DOHH2 (cell line): Measurements from ENCODE around the gene C4BPB.
"Not testable (repeated sequence)": the region's sequence is repeated elsewhere in the genome, so short reads cannot be mapped to it uniquely, and the experiment has no call there.

Experiments used
- H3F3A ChIP-seq: fragments of 200-600 bp; sonication (generic), shearing (Covaris generic); 2 replicates; pipeline ENCODE4 v1.6.0; 2016; ENCODE audit warnings: antibody characterized with exemption, mild to moderate bottlenecking; ENCODE audit not compliant: control insufficient read depth, insufficient read depth
- H3K27ac ChIP-seq: fragments of 200-600 bp; sonication (generic); 2 replicates; pipeline ENCODE4 v1.5.1; 2014; ENCODE audit warnings: low read depth, mild to moderate bottlenecking, low read length, moderate library complexity
- H3K27me3 ChIP-seq: fragments of 200-600 bp; sonication (generic); 2 replicates; pipeline ENCODE4 v1.6.1; 2014; ENCODE audit warnings: mild to moderate bottlenecking, low read length, mixed read lengths; ENCODE audit not compliant: control insufficient read depth
- H3K36me3 ChIP-seq: fragments of 200-600 bp; sonication (generic); 2 replicates; pipeline ENCODE4 v1.6.1; 2014; ENCODE audit warnings: mild to moderate bottlenecking, low read length, moderate library complexity, mixed read lengths; ENCODE audit not compliant: control insufficient read depth
- H3K4me1 ChIP-seq: fragments of 200-600 bp; sonication (generic); 2 replicates; pipeline ENCODE4 v1.6.1; 2014; ENCODE audit warnings: mild to moderate bottlenecking, low read length, mixed read lengths; ENCODE audit not compliant: control insufficient read depth
- H3K4me2 ChIP-seq: fragments of 200-600 bp; sonication (generic); 2 replicates; pipeline ENCODE4 v1.6.0; 2014; ENCODE audit warnings: mild to moderate bottlenecking, low read length, moderate library complexity
- H3K4me3 ChIP-seq: fragments of 200-600 bp; sonication (generic); 2 replicates; pipeline ENCODE4 v1.5.1; 2014; ENCODE audit warnings: mild to moderate bottlenecking, low read length, mixed read lengths
- H3K79me2 ChIP-seq: fragments of 200-600 bp; sonication (generic); 2 replicates; pipeline ENCODE4 v1.6.1; 2014; ENCODE audit warnings: mild to moderate bottlenecking, low read length, mixed read lengths; ENCODE audit not compliant: control insufficient read depth
- H3K9me2 ChIP-seq: fragments of 200-600 bp; sonication (generic); replicated peaks from 2 replicates; pipeline ENCODE4 v1.6.1; 2014; ENCODE audit warnings: mild to moderate bottlenecking, low read length, mixed read lengths; ENCODE audit not compliant: control insufficient read depth
- H3K9me3 ChIP-seq: fragments of 200-600 bp; sonication (generic); 2 replicates; pipeline ENCODE4 v1.6.1; 2014; ENCODE audit warnings: antibody characterized with exemption, low read length, mixed read lengths; ENCODE audit not compliant: control insufficient read depth, insufficient read depth
- H4K20me1 ChIP-seq: fragments of 200-600 bp; sonication (generic); 2 replicates; pipeline ENCODE4 v1.6.0; 2014; ENCODE audit warnings: low read depth, mild to moderate bottlenecking, antibody characterized with exemption, low read length, moderate library complexity; ENCODE audit not compliant: control insufficient read depth, insufficient read depth
- EZH2phosphoT487 ChIP-seq: fragments of 200-600 bp; sonication (generic); IDR thresholded peaks from 2 replicates; pipeline ENCODE4 v1.6.1; 2017; ENCODE audit warnings: borderline replicate concordance, mild to moderate bottlenecking, antibody characterized with exemption, low read length, moderate library complexity, mixed read lengths
- TF ChIP-seq, protein P1 (sequence below): fragments of 200-600 bp; sonication (generic); IDR thresholded peaks from one replicate; pipeline ENCODE4 v1.5.1; 2014; ENCODE audit warnings: antibody characterized with exemption, mild to moderate bottlenecking, low read depth, low read length; ENCODE audit not compliant: poor library complexity, severe bottlenecking

C4BPB gene, protein sequence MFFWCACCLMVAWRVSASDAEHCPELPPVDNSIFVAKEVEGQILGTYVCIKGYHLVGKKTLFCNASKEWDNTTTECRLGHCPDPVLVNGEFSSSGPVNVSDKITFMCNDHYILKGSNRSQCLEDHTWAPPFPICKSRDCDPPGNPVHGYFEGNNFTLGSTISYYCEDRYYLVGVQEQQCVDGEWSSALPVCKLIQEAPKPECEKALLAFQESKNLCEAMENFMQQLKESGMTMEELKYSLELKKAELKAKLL

DNA sequence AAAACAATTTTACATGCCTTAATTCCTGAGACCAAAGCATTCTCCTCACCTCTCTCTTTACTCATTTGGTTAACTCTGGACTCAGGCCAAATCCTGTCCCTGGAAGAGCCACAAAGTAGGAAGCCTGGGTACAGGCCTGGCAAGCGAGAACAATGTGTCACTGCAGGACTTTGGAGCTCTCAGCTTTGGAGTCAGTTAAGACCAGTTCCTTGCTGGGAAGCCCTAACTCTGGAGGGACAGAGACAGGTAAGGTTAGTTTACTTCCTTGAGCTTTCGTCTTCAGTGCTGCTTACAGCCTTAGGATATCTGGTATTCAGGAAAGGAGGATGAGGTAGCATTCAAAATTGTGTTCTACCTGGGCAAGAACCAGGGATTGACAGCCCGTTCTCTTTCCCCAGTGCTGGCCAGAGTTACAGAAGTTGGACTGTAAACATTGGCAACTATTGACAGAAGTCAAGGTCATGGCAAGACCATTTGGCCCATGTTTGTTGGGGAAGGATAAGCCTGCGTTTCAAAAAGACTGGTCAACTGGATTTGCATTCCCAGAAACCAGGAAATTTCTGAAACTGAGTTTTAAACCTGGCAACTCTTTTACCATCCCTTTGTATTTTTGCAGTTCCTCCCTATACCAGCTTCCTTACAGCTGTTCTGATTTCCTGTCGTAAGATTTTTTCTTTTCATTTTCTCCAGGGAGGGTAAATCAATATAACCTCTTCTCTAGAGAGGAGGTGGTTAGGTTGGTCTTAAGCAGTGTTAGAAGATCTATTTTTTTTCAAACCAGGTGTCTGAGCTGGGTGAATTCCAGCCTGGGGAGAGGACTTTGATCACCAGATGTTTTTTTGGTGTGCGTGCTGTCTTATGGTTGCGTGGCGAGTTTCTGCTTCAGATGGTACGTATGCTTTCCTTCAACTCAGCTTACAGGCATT lies at the start of gene C4BPB:
Gene C4BPB (plus strand): TSS at position 160 of the 926 bp plus-strand sequence. CDS start 672 bp downstream, at position 832.
- H4K20me1 ChIP-seq, result no peaks in the 10 kb centered on the region
- peaks cover 16% of the 10 kb centered on the region for H3K27me3 ChIP-seq
- H3K36me3 ChIP-seq, result no peaks in the 10 kb centered on the region
- TF ChIP-seq EZH2phosphoT487, result no peak
- TF ChIP-seq, protein P1, sequence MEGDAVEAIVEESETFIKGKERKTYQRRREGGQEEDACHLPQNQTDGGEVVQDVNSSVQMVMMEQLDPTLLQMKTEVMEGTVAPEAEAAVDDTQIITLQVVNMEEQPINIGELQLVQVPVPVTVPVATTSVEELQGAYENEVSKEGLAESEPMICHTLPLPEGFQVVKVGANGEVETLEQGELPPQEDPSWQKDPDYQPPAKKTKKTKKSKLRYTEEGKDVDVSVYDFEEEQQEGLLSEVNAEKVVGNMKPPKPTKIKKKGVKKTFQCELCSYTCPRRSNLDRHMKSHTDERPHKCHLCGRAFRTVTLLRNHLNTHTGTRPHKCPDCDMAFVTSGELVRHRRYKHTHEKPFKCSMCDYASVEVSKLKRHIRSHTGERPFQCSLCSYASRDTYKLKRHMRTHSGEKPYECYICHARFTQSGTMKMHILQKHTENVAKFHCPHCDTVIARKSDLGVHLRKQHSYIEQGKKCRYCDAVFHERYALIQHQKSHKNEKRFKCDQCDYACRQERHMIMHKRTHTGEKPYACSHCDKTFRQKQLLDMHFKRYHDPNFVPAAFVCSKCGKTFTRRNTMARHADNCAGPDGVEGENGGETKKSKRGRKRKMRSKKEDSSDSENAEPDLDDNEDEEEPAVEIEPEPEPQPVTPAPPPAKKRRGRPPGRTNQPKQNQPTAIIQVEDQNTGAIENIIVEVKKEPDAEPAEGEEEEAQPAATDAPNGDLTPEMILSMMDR, result no peak
- no peaks in the 10 kb centered on the region for H3K9me2 ChIP-seq
- H3K4me3 ChIP-seq, result no peak within 1 kb of the TSS
- H3K4me2 ChIP-seq, result no peak within 1 kb of the TSS
- no peaks in the 10 kb centered on the region for H3K4me1 ChIP-seq
- H3K27ac ChIP-seq, result no peak within 1 kb of the TSS
- H3K79me2 ChIP-seq, result no peaks in the 10 kb centered on the region
- H3F3A ChIP-seq, result no peaks in the 10 kb centered on the region
- no peaks in the 10 kb centered on the region for H3K9me3 ChIP-seq

DNA sequence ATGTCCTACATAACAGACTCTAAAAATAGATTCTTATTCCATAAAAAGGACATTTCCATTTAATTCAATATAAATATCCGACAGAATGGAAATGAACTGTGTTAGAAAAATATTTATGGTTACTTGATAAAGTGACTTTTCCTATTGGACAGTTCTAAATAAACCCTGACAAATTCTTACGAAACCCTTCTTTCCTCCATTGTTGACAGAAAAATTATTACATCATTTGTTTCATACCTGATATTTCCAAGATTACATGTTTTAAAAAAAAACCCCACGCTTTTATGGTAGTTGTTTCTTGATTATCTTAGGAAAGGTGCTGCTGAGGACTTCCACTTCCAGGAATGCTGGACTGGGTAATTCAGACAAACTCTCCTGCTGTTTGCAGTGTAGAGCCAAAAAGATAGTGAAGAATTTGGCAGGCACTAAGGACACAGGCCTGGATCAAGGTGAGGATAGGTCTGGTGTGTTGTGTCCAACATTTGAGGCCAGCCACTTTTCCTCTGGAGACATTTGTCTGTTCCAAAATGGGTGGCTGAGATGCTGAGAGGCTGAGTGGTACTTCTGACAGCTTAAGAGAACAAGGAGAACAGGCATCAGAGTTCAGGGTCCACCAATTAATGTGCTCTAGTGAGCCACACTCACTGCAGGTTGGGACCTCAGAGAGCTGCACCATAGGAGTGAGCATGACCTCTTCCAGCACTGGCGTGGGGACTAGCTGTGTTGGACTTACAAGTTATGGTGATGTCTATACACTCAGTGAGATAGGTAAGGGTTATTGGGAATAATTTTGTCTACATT lies 49.1 kb upstream of the C4BPB start:
- Histone ChIP-seq H3K27ac (no peak overlapping the region), H3K9me3 (no peaks in the 10 kb centered on the region), H4K20me1 (no peaks in the 10 kb centered on the region), H3K4me3 (no peak overlapping the region), H3K9me2 (no peaks in the 10 kb centered on the region), H3K4me2 (no peak overlapping the region), H3K79me2 (no peaks in the 10 kb centered on the region), H3K4me1 (no peaks in the 10 kb centered on the region), H3K36me3 (no peaks in the 10 kb centered on the region), H3K27me3 (peaks cover 18% of the 10 kb centered on the region), H3F3A (no peaks in the 10 kb centered on the region)
- TF ChIP-seq EZH2phosphoT487, result no peak
- TF ChIP-seq, protein P1, result no peak

DNA sequence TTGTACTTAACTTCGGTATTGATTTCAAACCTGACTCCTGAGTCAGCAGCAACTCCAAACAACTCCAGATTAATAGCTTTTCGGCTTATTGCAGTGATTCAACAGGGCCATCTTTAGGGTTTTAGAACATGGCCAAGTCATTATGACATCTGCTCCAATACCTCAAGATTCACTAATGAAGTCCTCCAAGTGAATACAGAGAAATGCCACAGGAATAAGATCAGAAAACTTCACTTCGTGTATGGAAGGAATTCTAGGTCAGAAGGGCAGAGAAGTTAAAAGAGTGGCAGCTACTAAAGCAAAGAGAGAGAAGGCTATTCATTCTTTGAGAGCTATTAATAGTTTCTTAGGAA lies 48.5 kb upstream of the C4BPB start:
- no peaks in the 10 kb centered on the region for H3F3A ChIP-seq
- H4K20me1 ChIP-seq, result no peaks in the 10 kb centered on the region
- H3K79me2 ChIP-seq, result no peaks in the 10 kb centered on the region
- H3K9me3 ChIP-seq, result no peaks in the 10 kb centered on the region
- no peaks in the 10 kb centered on the region for H3K9me2 ChIP-seq
- no peak overlapping the region for H3K27ac ChIP-seq
- H3K4me1 ChIP-seq, result no peaks in the 10 kb centered on the region
- peaks cover 3% of the 10 kb centered on the region for H3K36me3 ChIP-seq
- H3K4me3 ChIP-seq, result no peak overlapping the region
- no peak for TF ChIP-seq EZH2phosphoT487
- TF ChIP-seq, protein P1, result no peak
- H3K27me3 ChIP-seq, result peaks cover 18% of the 10 kb centered on the region
- no peak overlapping the region for H3K4me2 ChIP-seq

DNA sequence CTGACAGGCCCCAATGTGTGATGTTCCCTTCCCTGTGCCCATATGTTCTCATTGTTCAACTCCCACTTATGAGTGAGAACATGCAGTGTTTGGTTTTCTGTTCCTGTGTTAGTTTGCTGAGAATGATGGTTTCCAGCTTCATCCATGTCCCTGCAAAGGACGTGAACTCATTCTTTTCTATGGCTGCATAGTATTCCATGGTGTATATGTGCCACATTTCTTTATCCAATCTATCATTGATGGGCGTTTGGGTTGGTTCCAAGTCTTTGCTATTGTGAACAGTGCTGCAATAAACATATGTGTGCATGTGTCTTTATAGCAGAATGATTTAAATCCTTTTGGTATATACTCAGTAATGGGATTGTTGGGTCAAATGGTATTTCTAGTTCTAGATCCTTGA lies 47.3 kb upstream of the C4BPB start:
- H3K79me2 ChIP-seq, H3K9me2 ChIP-seq, H3K4me1 ChIP-seq, H3K4me3 ChIP-seq, H3K27ac ChIP-seq, H4K20me1 ChIP-seq, H3K4me2 ChIP-seq, H3F3A ChIP-seq, H3K36me3 ChIP-seq, H3K9me3 ChIP-seq: not testable (repeated sequence)
- H3K27me3 ChIP-seq, result peaks cover 14% of the 10 kb centered on the region
